ENCODE measurements around the gene PPP1R9B.

DNA sequence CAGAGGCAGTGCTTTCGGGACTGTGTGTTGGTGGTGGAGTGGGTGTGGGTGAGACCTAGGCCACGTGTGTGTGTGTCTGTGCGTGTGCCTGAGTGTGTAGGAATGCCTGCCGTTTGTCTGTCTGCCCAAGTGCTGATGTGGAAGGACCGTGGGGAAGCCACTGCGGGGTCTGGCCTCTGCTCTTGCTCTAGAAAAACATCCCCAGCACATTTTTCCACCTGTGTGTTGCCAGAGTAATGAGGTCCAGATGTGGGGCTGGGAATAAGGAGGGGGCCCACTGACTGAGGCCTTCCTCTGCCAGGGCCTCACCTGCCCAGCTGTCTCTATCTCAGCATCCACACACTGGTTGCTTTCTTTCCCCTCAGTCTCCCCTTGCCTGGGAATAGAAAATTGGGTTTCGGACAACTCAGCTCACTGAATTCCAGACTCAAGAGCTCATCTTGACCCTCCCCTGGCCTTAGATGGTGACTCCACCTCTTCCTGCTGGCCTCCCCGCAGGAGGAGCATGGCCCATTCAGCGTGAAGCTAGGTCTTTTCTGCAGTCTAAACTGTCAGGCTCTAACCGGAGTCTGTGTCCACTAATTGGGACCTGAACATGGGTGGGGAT is 23.0 kb upstream of the PPP1R9B start:
- TF ChIP-seq EGR1 (IDR thresholded peaks at IDR 0.05; ENCODE audit: low read depth): no peak
- TF ChIP-seq POLR2AphosphoS5 (IDR thresholded peaks at IDR 0.05; ENCODE audit: low read depth, low read length): no peak
- TF ChIP-seq, protein P1, sequence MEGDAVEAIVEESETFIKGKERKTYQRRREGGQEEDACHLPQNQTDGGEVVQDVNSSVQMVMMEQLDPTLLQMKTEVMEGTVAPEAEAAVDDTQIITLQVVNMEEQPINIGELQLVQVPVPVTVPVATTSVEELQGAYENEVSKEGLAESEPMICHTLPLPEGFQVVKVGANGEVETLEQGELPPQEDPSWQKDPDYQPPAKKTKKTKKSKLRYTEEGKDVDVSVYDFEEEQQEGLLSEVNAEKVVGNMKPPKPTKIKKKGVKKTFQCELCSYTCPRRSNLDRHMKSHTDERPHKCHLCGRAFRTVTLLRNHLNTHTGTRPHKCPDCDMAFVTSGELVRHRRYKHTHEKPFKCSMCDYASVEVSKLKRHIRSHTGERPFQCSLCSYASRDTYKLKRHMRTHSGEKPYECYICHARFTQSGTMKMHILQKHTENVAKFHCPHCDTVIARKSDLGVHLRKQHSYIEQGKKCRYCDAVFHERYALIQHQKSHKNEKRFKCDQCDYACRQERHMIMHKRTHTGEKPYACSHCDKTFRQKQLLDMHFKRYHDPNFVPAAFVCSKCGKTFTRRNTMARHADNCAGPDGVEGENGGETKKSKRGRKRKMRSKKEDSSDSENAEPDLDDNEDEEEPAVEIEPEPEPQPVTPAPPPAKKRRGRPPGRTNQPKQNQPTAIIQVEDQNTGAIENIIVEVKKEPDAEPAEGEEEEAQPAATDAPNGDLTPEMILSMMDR (IDR thresholded peaks at IDR 0.05 in 2 of 3, conservative IDR thresholded peaks at IDR 0.05 in 1 of 3; ENCODE audit: borderline replicate concordance in 1 of 3, insufficient read depth in 1 of 3, low read depth in 2 of 3, low read length in 2 of 3): no peak
- TF ChIP-seq, protein P2, sequence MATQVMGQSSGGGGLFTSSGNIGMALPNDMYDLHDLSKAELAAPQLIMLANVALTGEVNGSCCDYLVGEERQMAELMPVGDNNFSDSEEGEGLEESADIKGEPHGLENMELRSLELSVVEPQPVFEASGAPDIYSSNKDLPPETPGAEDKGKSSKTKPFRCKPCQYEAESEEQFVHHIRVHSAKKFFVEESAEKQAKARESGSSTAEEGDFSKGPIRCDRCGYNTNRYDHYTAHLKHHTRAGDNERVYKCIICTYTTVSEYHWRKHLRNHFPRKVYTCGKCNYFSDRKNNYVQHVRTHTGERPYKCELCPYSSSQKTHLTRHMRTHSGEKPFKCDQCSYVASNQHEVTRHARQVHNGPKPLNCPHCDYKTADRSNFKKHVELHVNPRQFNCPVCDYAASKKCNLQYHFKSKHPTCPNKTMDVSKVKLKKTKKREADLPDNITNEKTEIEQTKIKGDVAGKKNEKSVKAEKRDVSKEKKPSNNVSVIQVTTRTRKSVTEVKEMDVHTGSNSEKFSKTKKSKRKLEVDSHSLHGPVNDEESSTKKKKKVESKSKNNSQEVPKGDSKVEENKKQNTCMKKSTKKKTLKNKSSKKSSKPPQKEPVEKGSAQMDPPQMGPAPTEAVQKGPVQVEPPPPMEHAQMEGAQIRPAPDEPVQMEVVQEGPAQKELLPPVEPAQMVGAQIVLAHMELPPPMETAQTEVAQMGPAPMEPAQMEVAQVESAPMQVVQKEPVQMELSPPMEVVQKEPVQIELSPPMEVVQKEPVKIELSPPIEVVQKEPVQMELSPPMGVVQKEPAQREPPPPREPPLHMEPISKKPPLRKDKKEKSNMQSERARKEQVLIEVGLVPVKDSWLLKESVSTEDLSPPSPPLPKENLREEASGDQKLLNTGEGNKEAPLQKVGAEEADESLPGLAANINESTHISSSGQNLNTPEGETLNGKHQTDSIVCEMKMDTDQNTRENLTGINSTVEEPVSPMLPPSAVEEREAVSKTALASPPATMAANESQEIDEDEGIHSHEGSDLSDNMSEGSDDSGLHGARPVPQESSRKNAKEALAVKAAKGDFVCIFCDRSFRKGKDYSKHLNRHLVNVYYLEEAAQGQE (IDR thresholded peaks at IDR 0.05; ENCODE audit: low read depth): no peak
- TF ChIP-seq POLR2A (IDR thresholded peaks at IDR 0.05; ENCODE audit: borderline replicate concordance, extremely low read depth, insufficient read depth, insufficient read length): no peak
- TF ChIP-seq, protein P3, sequence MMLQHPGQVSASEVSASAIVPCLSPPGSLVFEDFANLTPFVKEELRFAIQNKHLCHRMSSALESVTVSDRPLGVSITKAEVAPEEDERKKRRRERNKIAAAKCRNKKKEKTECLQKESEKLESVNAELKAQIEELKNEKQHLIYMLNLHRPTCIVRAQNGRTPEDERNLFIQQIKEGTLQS (IDR thresholded peaks at IDR 0.05): no peak
- no peak for TF ChIP-seq CEBPB (IDR thresholded peaks at IDR 0.05; ENCODE audit: low read depth)
- TF ChIP-seq EZH2phosphoT487 (IDR thresholded peaks at IDR 0.05; ENCODE audit: borderline replicate concordance): no peak
- TF ChIP-seq, protein P4, sequence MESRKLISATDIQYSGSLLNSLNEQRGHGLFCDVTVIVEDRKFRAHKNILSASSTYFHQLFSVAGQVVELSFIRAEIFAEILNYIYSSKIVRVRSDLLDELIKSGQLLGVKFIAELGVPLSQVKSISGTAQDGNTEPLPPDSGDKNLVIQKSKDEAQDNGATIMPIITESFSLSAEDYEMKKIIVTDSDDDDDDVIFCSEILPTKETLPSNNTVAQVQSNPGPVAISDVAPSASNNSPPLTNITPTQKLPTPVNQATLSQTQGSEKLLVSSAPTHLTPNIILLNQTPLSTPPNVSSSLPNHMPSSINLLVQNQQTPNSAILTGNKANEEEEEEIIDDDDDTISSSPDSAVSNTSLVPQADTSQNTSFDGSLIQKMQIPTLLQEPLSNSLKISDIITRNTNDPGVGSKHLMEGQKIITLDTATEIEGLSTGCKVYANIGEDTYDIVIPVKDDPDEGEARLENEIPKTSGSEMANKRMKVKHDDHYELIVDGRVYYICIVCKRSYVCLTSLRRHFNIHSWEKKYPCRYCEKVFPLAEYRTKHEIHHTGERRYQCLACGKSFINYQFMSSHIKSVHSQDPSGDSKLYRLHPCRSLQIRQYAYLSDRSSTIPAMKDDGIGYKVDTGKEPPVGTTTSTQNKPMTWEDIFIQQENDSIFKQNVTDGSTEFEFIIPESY (IDR thresholded peaks at IDR 0.05; ENCODE audit: extremely low read depth, insufficient replicate concordance, low read length): no peak

Measured in HCT116 (cell line).